Smooth muscle cell of the pulmonary artery (primary cell): ENCODE data around the gene NAA35. TPM values are rescaled to one million over a fixed set of nuclear protein-coding genes. Genes with fewer than 3 reads are reported as not detected.

ENCODE experiments used
- total RNA-seq: library from RNA; depleted of rRNA; stranded (reverse); fragments of >200 nt; gene quantifications from 2 replicates; pipeline ENCODE4 v1.2.3, GENCODE V29; 2014

Gene NAA35
- 18.8 and 22.0 TPM in 2 replicates for total RNA-seq

GRCh38 chr9:85940832-85941621, at the start of gene NAA35:
Gene NAA35 (plus strand): TSS chr9:85941146. CDS start chr9:85942160, 1,014 bp downstream.

Other genes starting within 250 kb of the NAA35 start
- 15.6 and 17.5 TPM in 2 replicates for gene AGTPBP1, start 199.2 kb upstream of the NAA35 start, total RNA-seq
- gene GOLM1, start 158.4 kb downstream of the NAA35 start, total RNA-seq = 43.6 and 66.2 TPM in 2 replicates